Ishikawa (cell line): Measurements from ENCODE around the gene ABAT.
A peak's percentile ranks its signal among the peaks of the same experiment; 100 is the strongest.

Source experiments
- CEBPB ChIP-seq: IDR thresholded peaks from 2 replicates; pipeline ENCODE4 v1.6.1; 2012
- CREB1 ChIP-seq: IDR thresholded peaks from 2 replicates; pipeline ENCODE4 v1.6.1; 2012; ENCODE audit warnings: low read depth
- EGR1 ChIP-seq: IDR thresholded peaks from 2 replicates; pipeline ENCODE4 v1.6.1; 2012
- EP300 ChIP-seq: IDR thresholded peaks from 2 replicates; pipeline ENCODE4 v1.6.1; 2012; ENCODE audit warnings: borderline replicate concordance
- FOXM1 ChIP-seq: IDR thresholded peaks from 2 replicates; pipeline ENCODE4 v1.6.1; 2012; ENCODE audit warnings: low read depth, borderline replicate concordance
- NFIC ChIP-seq: IDR thresholded peaks from 2 replicates; pipeline ENCODE4 v1.6.1; 2012
- RAD21 ChIP-seq: IDR thresholded peaks from 2 replicates; pipeline ENCODE4 v1.6.1; 2012; ENCODE audit warnings: low read depth
- TAF1 ChIP-seq: IDR thresholded peaks from 2 replicates; pipeline ENCODE4 v1.6.1; 2012; ENCODE audit warnings: low read depth, mild to moderate bottlenecking
- TCF12 ChIP-seq: IDR thresholded peaks from 2 replicates; pipeline ENCODE4 v1.6.1; 2012; ENCODE audit warnings: low read depth
- TEAD4 ChIP-seq: IDR thresholded peaks from 2 replicates; pipeline ENCODE4 v1.6.1; 2012
- USF1 ChIP-seq: IDR thresholded peaks from 2 replicates; pipeline ENCODE4 v1.6.1; 2012
- YY1 ChIP-seq: IDR thresholded peaks from 2 replicates; pipeline ENCODE4 v1.6.1; 2012; ENCODE audit warnings: low read depth
- ZBTB7A ChIP-seq: IDR thresholded peaks from 2 replicates; pipeline ENCODE4 v1.6.1; 2012; ENCODE audit warnings: low read depth
- TF ChIP-seq, protein P1 (sequence below): IDR thresholded peaks from 2 replicates; pipeline ENCODE4 v1.6.1; 2012
- TF ChIP-seq, protein P2 (sequence below): IDR thresholded peaks from 2 replicates; pipeline ENCODE4 v1.6.1; 2012; ENCODE audit warnings: low read depth, mild to moderate bottlenecking

The ABAT gene

GRCh38 chr16:8674413-8675022 lies at the start of gene ABAT:
Gene ABAT (plus strand): TSS chr16:8674617. CDS start chr16:8735740, 61,123 bp downstream.
- TF ChIP-seq TEAD4 = no peak
- no peak for TF ChIP-seq EP300
- TF ChIP-seq, protein P1, sequence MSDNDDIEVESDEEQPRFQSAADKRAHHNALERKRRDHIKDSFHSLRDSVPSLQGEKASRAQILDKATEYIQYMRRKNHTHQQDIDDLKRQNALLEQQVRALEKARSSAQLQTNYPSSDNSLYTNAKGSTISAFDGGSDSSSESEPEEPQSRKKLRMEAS = 0 out of 2 replicates have a peak, but pooled peaks have one; percentile 33
- 0 out of 2 replicates have a peak, but pooled peaks have one; percentile 6 for TF ChIP-seq ZBTB7A
- TF ChIP-seq, protein P2, sequence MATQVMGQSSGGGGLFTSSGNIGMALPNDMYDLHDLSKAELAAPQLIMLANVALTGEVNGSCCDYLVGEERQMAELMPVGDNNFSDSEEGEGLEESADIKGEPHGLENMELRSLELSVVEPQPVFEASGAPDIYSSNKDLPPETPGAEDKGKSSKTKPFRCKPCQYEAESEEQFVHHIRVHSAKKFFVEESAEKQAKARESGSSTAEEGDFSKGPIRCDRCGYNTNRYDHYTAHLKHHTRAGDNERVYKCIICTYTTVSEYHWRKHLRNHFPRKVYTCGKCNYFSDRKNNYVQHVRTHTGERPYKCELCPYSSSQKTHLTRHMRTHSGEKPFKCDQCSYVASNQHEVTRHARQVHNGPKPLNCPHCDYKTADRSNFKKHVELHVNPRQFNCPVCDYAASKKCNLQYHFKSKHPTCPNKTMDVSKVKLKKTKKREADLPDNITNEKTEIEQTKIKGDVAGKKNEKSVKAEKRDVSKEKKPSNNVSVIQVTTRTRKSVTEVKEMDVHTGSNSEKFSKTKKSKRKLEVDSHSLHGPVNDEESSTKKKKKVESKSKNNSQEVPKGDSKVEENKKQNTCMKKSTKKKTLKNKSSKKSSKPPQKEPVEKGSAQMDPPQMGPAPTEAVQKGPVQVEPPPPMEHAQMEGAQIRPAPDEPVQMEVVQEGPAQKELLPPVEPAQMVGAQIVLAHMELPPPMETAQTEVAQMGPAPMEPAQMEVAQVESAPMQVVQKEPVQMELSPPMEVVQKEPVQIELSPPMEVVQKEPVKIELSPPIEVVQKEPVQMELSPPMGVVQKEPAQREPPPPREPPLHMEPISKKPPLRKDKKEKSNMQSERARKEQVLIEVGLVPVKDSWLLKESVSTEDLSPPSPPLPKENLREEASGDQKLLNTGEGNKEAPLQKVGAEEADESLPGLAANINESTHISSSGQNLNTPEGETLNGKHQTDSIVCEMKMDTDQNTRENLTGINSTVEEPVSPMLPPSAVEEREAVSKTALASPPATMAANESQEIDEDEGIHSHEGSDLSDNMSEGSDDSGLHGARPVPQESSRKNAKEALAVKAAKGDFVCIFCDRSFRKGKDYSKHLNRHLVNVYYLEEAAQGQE = no peak
- TF ChIP-seq YY1 = no peak
- TF ChIP-seq TCF12 = no peak
- no peak for TF ChIP-seq TAF1
- TF ChIP-seq FOXM1 = no peak
- no peak for TF ChIP-seq CREB1

GRCh38 chr16:8625491-8626087 lies 48.8 kb upstream of the ABAT start:
- TF ChIP-seq EP300 = no peak
- no peak for TF ChIP-seq ZBTB7A
- TF ChIP-seq TAF1 = no peak
- TF ChIP-seq NFIC = no peak
- TF ChIP-seq USF1 = no peak
- TF ChIP-seq, protein P1 = no peak
- no peak for TF ChIP-seq CREB1
- TF ChIP-seq FOXM1 = no peak
- TF ChIP-seq TCF12 = no peak
- no peak for TF ChIP-seq CEBPB
- TF ChIP-seq, protein P2 = no peak
- no peak for TF ChIP-seq EGR1
- no peak for TF ChIP-seq RAD21
- TF ChIP-seq YY1 = no peak
- no peak for TF ChIP-seq TEAD4

DNA sequence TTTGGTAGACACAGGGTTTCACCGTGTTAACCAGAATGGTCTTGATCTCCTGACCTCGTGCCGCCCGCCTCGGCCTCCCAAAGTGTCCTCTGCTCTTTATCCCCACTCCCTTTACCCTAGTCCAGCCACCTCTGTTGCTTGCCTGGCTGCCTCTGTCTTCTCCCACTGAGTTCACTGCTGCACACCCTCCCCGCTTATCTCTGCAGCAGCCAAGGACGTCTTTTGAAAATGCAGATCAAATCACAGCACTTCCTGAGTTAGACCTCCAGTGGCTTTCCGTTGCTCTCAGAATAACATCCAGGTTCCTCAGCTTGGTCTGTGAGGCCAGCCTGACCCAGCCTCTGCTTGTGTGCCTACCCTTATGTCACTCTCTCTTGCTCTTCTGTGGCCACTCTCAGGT lies 47.5 kb upstream of the ABAT start:
- TF ChIP-seq TCF12 (no peak), EGR1 (no peak), TEAD4 (no peak), CREB1 (no peak), FOXM1 (no peak), TAF1 (no peak), NFIC (no peak), EP300 (no peak), YY1 (no peak)
- TF ChIP-seq, protein P2 = no peak

- no peak for TF ChIP-seq ZBTB7A
Observed at GRCh38 chr16:8627456-8627855, 47.0 kb upstream of the ABAT start.
